Measurements from ENCODE around the gene EFHD2. TPM values are rescaled to one million over a fixed set of nuclear protein-coding genes. Genes with fewer than 3 reads are reported as not detected.

The EFHD2 gene
- total RNA-seq, 4 donors from 2014 or later, result 88.0 to 188 (median 174) TPM

- Histone ChIP-seq H3K4me3 (no peak overlapping the region), H3K27ac (no peak overlapping the region), H3K27me3 (peaks cover under 1% of the 10 kb centered on the region), H3K4me1 (no peaks in the 10 kb centered on the region), H3K9me3 (no peaks in the 10 kb centered on the region), H3K36me3 (no peaks in the 10 kb centered on the region)
- TF ChIP-seq POLR2AphosphoS5 (IDR thresholded peaks at IDR 0.05) (no peak), POLR2A (IDR thresholded peaks at IDR 0.05) (no peak), CTCF (IDR thresholded peaks at IDR 0.05) (no peak), EP300 (IDR thresholded peaks at IDR 0.05; ENCODE audit: low read depth) (no peak)
- in situ Hi-C loops (cut with MboI; ENCODE audit: low pct_ligation_motif_present in 1 of 4, low pct_unique_long_range_greater_than_20kb in 1 of 4, low sequenced_read_pairs in 3 of 4) (loop anchor here in 3 of 4 donors (25.0 kb wide), 1 partner anchor 304 kb away; no protein-coding TSS in a partner anchor), intact Hi-C loops (cut with DNase I; ENCODE audit: low total_unique reads) (no loop called here)
- WGBS, 2 donors (ENCODE audit: low coverage in 1 of 2), result 84 to 88% methylated on average over 6 of the region's 6 CpGs
- DNase-seq, result no peak
Measured at GRCh38 chr1:15441247-15441646, 31.6 kb downstream of the EFHD2 start.

- Histone ChIP-seq H3K36me3 (no peaks in the 10 kb centered on the region), H3K9me3 (no peaks in the 10 kb centered on the region), H3K27me3 (peaks cover 4% of the 10 kb centered on the region), H3K4me1 (no peaks in the 10 kb centered on the region), H3K27ac (no peak overlapping the region), H3K4me3 (no peak overlapping the region)
- no peak for DNase-seq
- 95% methylated on average over 8 of the region's 8 CpGs; no CpG with 5 or more reads in 1 of the 2 donors for WGBS, 2 donors (ENCODE audit: low coverage in 1 of 2)
- intact Hi-C loops (cut with DNase I; ENCODE audit: low total_unique reads) (no loop called here), in situ Hi-C loops (cut with MboI; ENCODE audit: low pct_ligation_motif_present in 1 of 4, low pct_unique_long_range_greater_than_20kb in 1 of 4, low sequenced_read_pairs in 3 of 4) (loop anchor here in 3 of 4 donors (25.0 kb wide), 1 partner anchor 305 kb away; no protein-coding TSS in a partner anchor)
- TF ChIP-seq POLR2A (IDR thresholded peaks at IDR 0.05) (no peak), EP300 (IDR thresholded peaks at IDR 0.05; ENCODE audit: low read depth) (no peak)
Measured at GRCh38 chr1:15442119-15442518, 32.4 kb downstream of the EFHD2 start.

GRCh38 chr1:15442759-15443158 lies 33.1 kb downstream of the EFHD2 start:
- Histone ChIP-seq H3K9me3 (no peaks in the 10 kb centered on the region), H3K4me1 (no peaks in the 10 kb centered on the region), H3K27ac (no peak overlapping the region), H3K4me3 (no peak overlapping the region), H3K36me3 (no peaks in the 10 kb centered on the region), H3K27me3 (peaks cover 4% of the 10 kb centered on the region)
- intact Hi-C loops (cut with DNase I; ENCODE audit: low total_unique reads), result no loop called here
- in situ Hi-C loops (cut with MboI; ENCODE audit: low pct_ligation_motif_present in 1 of 4, low pct_unique_long_range_greater_than_20kb in 1 of 4, low sequenced_read_pairs in 3 of 4), result loop anchor here in 3 of 4 donors (25.0 kb wide), 1 partner anchor 305 kb away; no protein-coding TSS in a partner anchor
- TF ChIP-seq POLR2A (IDR thresholded peaks at IDR 0.05) (no peak), EP300 (IDR thresholded peaks at IDR 0.05; ENCODE audit: low read depth) (no peak), CTCF (IDR thresholded peaks at IDR 0.05) (no peak), POLR2AphosphoS5 (IDR thresholded peaks at IDR 0.05) (no peak)
- WGBS, 2 donors (ENCODE audit: low coverage in 1 of 2), result 86 to 90% methylated on average over 2 to 5 of the region's 5 CpGs
- no peak for DNase-seq

DNA sequence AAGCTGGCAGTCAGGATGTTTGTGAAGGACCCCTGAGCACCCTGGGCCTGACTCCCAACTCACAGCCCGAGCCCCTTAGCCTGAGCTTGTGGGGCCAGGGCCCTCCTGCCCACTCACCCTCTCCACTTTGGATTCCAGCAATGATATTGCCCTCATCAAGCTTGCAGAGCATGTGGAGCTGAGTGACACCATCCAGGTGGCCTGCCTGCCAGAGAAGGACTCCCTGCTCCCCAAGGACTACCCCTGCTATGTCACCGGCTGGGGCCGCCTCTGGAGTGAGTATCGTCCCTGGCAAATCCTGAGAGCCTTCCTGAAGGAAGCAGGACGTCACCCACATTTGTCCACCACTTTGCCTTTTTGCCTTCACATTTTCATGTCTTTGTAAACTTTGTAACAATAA lies 33.6 kb downstream of the EFHD2 start:
- in situ Hi-C loops (cut with MboI; ENCODE audit: low pct_ligation_motif_present in 1 of 4, low pct_unique_long_range_greater_than_20kb in 1 of 4, low sequenced_read_pairs in 3 of 4), result loop anchor here in 3 of 4 donors (25.0 kb wide), 1 partner anchor 306 kb away; no protein-coding TSS in a partner anchor

More for the DNA sequence above, 33.6 kb downstream of the EFHD2 start:
- H3K27ac ChIP-seq, result no peak overlapping the region
- whole genome bisulfite sequencing, 2 donors (ENCODE audit: low coverage in 1 of 2), result 71% methylated on average over 5 of the region's 5 CpGs; no CpG with 5 or more reads in 1 of the 2 donors
- no peak overlapping the region for H3K4me3 ChIP-seq
- TF ChIP-seq POLR2AphosphoS5 (IDR thresholded peaks at IDR 0.05), result no peak
- no peak for TF ChIP-seq EP300 (IDR thresholded peaks at IDR 0.05; ENCODE audit: low read depth)
- TF ChIP-seq CTCF (IDR thresholded peaks at IDR 0.05), result no peak
- TF ChIP-seq POLR2A (IDR thresholded peaks at IDR 0.05), result no peak
- no peak for DNase-seq
- no peaks in the 10 kb centered on the region for H3K4me1 ChIP-seq
- H3K9me3 ChIP-seq, result no peaks in the 10 kb centered on the region
- H3K36me3 ChIP-seq, result no peaks in the 10 kb centered on the region
- intact Hi-C loops (cut with DNase I; ENCODE audit: low total_unique reads), result no loop called here
- H3K27me3 ChIP-seq, result peaks cover 4% of the 10 kb centered on the region

All from transverse colon (tissue), 4 donors.